Heart right ventricle (tissue), 16 donors: ENCODE results near the gene ITGB5. TPM values are rescaled to one million over a fixed set of nuclear protein-coding genes. Genes with fewer than 3 reads are reported as not detected.

Experiments used
- ATAC-seq, 8 donors: fragments of 200-7000 bp; cut with Tn5 transposase; one replicate each; pipeline ENCODE4 v1.9.1; 2020; ENCODE audit warnings: mild to moderate bottlenecking in 8 of 8, moderate library complexity in 8 of 8, moderate number of reproducible peaks in 1 of 8
- DNase-seq, 2 donors: peaks; one replicate each; pipeline ENCODE4 v3.0.0-alpha.2; 2020
- H3K27ac ChIP-seq, 10 donors: fragments of 200-600 bp; sonication (generic) in 2 of 10; one replicate each; pipeline versions ENCODE4 v1.5.0 to v1.8.0; 2020 to 2022; ENCODE audit warnings: mild to moderate bottlenecking in 3 of 10
- H3K27me3 ChIP-seq, 7 donors: fragments of 200-600 bp; one replicate each; pipeline ENCODE4 v1.8.0; 2021 to 2022; ENCODE audit warnings: mild to moderate bottlenecking in 2 of 7
- H3K36me3 ChIP-seq, 9 donors: fragments of 200-600 bp; sonication (generic) in 1 of 9; one replicate each; pipeline versions ENCODE4 v1.5.0 to v1.8.0; 2020 to 2022; ENCODE audit warnings: mild to moderate bottlenecking in 2 of 9
- H3K4me1 ChIP-seq, 9 donors: fragments of 200-600 bp; sonication (generic) in 1 of 9; one replicate each; pipeline versions ENCODE4 v1.5.0 to v1.8.0; 2020 to 2022; ENCODE audit warnings: mild to moderate bottlenecking in 4 of 9
- H3K4me3 ChIP-seq, 10 donors: fragments of 200-600 bp; sonication (generic) in 2 of 10; one replicate each; pipeline versions ENCODE4 v1.5.0 to v1.8.0; 2020 to 2022; ENCODE audit warnings: mild to moderate bottlenecking in 7 of 10, moderate library complexity in 2 of 10
- H3K9me3 ChIP-seq, 11 donors: fragments of 200-600 bp in 10 of 11; sonication (generic) in 2 of 11; one replicate each; pipeline versions ENCODE4 v1.5.0 to v1.8.0; 2013 to 2022; ENCODE audit warnings: mild to moderate bottlenecking in 2 of 11, control low read depth in 1 of 11, moderate library complexity in 1 of 11
- WGBS, 2 donors: extraction: QIAGEN DNeasy Blood & Tissue Kit; methylation state at CpG; one replicate each; pipeline ENCODE4 v1.1.7; 2013; ENCODE audit warnings: inconsistent platforms in 1 of 2; 5-methylcytosine and 5-hydroxymethylcytosine counted together
- intact Hi-C, 10 donors: fragments of 100-400 bp; cut with DNase I; formaldehyde crosslinking; loops; one replicate each; pipeline versions ENCODE4 v1.11.1 to v1.14.2; 2022
- polyA plus RNA-seq, 2 donors: library from polyadenylated mRNA; stranded (reverse); fragments of 200-250 nt; gene quantifications; one replicate each; pipeline ENCODE4 v1.2.3, GENCODE V29; 2013
- total RNA-seq, 10 donors: library from RNA; stranded (reverse); fragmentation: NEBNext Ultra II Directional in 3 of 10; extraction: Animal tissue kit (Norgen Biotek cat#: 25700) in 3 of 10; gene quantifications; one replicate each; pipeline versions ENCODE4 v1.2.1 to v1.2.4, GENCODE V29; 2021 to 2023
- TF ChIP-seq, protein P1 (sequence below), 9 donors: fragments of 200-600 bp; sonication (generic) in 2 of 9; IDR thresholded peaks; one replicate each; pipeline versions ENCODE4 v1.5.0 to v1.8.0; 2021 to 2022; ENCODE audit warnings: antibody characterized with exemption in 9 of 9, mild to moderate bottlenecking in 5 of 9, moderate library complexity in 1 of 9
- donor health status: Arrhythmogenic right ventricular cardiomyopathy.
- donor health status: ischemic (EF 13 %, LVEDD 7.1; RV severe dilation, severe dysfunction).
- donor health status: healthy with polysubstance abuse.
- donor health status: DM: no; HTN: yes; CAD: no.
- donor health status: DM: no; HTN: no; CAD: no.
- donor health status: ischemic (EF 25% LVEDD 6.9; RV normal size, moderate dysfunction).
- donor health status: ischemic (EF 25% LVEDD 5.7; RV mildly dilated, moderate dysfunction).
- donor health status: healthy.
- donor health status: DM: yes; HTN: yes; CAD: no.
- donor health status: Ischemic cardiomyopathy.
- donor health status: ischemic (EF 35%, LVEDD 5.7; RV mildly dilated, moderate dysfunction).
- donor health status: nonischemic (EF 11% LVEDD 7.7; RV severe dilation, severe dysfunction).
- donor health status: DM: yes; HTN: yes; CAD: no.
- donor health status: PGD.
- donor health status: ischemic (EF 29% LVEDD 5.4; RV normal size, mild dysfunction).
- donor health status: nonischemic (EF 23%, LVEDD 6.1; RV moderate dilation, normal function).

ITGB5 gene
- total and polyA plus RNA-seq, 12 donors: 18.5 to 154 (median 108) TPM

DNA sequence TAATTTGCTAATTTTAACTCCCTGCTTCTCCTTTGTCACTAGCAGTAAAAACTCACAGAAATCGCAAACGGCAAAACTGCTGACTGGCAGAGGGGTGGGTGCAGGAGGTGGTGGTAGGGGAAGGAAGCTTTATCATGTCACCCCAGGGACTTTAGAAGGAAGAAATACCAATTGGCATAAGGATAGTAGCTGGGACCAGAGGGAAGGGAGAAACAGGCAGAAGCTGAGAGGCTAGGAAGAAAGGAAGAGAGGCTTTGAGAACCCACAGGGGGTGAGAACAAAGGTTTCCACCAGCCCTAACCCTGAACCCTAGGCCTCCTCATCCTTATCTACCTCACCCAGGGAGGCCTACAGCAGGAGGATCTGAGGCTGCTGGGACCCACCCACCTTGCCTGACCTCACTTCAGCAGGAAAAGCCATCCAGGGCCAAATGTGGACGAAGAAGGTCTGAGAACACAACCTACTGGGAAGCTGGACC lies 10.7 kb downstream of the ITGB5 start:
- intact Hi-C loops: no loop called here
- no peaks in the 10 kb centered on the region for H3K9me3 ChIP-seq
- ATAC-seq: peak in 2 of 8 donors; percentile 33 to 49
- WGBS, 2 donors: 52 to 53% methylated on average over 3 of the region's 3 CpGs
- peak overlapping the region in 6 of 10 donors; percentile 17 to 71 (median 58) for H3K27ac ChIP-seq
- TF ChIP-seq, protein P1, sequence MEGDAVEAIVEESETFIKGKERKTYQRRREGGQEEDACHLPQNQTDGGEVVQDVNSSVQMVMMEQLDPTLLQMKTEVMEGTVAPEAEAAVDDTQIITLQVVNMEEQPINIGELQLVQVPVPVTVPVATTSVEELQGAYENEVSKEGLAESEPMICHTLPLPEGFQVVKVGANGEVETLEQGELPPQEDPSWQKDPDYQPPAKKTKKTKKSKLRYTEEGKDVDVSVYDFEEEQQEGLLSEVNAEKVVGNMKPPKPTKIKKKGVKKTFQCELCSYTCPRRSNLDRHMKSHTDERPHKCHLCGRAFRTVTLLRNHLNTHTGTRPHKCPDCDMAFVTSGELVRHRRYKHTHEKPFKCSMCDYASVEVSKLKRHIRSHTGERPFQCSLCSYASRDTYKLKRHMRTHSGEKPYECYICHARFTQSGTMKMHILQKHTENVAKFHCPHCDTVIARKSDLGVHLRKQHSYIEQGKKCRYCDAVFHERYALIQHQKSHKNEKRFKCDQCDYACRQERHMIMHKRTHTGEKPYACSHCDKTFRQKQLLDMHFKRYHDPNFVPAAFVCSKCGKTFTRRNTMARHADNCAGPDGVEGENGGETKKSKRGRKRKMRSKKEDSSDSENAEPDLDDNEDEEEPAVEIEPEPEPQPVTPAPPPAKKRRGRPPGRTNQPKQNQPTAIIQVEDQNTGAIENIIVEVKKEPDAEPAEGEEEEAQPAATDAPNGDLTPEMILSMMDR (IDR thresholded peaks at IDR 0.05): no peak
- H3K4me1 ChIP-seq: peaks cover 17 to 68% (median 56%) of the 10 kb centered on the region in 9 donors
- no peak overlapping the region for H3K4me3 ChIP-seq
- H3K27me3 ChIP-seq: no peaks in the 10 kb centered on the region
- peaks cover 0 to 19% (median 4%) of the 10 kb centered on the region in 9 donors for H3K36me3 ChIP-seq
- DNase-seq: no peak

DNA sequence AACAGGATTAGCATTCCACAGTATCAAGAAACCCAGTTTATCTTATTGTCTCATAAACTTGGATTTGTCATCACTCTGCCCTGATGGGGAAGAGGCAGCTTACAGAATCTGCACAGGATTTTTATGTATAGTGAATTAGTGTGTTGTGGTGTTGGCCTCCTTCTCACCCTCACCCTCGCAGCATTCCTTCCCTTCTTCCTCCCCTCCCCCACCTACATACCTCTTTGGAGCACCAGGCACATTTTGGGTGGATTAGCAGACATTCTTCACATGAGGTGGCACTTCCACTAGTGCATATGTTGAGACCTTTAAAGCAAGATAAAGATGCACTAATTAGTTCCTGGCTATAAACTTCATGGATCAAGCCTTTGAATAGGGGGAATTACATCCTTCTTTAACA lies 13.9 kb downstream of the ITGB5 start:
- H3K4me1 ChIP-seq: peaks cover 6 to 56% (median 39%) of the 10 kb centered on the region in 9 donors

DNA sequence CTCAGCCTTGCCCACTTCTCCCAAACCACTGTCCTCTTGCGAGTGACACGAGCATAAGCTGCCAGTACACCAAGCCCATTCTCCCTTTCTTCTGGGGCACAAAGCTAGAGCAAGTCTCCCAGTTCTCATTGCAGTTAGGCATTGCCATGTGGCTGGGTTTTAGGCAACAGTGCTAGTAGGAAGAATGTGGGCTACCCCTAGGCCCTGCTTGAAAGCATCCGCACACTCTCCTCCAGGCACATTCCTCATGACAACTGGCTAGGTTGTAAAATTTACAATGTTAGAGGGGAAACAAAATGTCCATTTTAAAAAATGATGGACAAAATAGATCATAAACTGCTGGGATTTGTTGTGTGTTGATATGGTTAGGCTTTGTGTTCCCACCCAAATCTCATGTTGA lies 19.7 kb downstream of the ITGB5 start:
- Histone ChIP-seq H3K4me1 (peaks cover 0 to 23% (median 0%) of the 10 kb centered on the region in 9 donors), H3K9me3 (no peaks in the 10 kb centered on the region), H3K36me3 (peaks cover 0 to 76% (median 4%) of the 10 kb centered on the region in 9 donors), H3K27me3 (no peaks in the 10 kb centered on the region), H3K4me3 (no peak overlapping the region), H3K27ac (no peak overlapping the region)
- 99% methylated on average over 3 of the region's 3 CpGs for WGBS, 2 donors
- ATAC-seq (no peak), DNase-seq (no peak)
- TF ChIP-seq, protein P1 (IDR thresholded peaks at IDR 0.05): no peak
- intact Hi-C loops: no loop called here

More for the DNA sequence above, 13.9 kb downstream of the ITGB5 start:
- 79 to 89% methylated on average over 1 of the region's 1 CpG for WGBS, 2 donors
- Histone ChIP-seq H3K36me3 (peaks cover 0 to 50% (median 4%) of the 10 kb centered on the region in 9 donors), H3K27ac (no peak overlapping the region), H3K9me3 (no peaks in the 10 kb centered on the region), H3K27me3 (no peaks in the 10 kb centered on the region), H3K4me3 (no peak overlapping the region)
- DNase-seq (no peak), ATAC-seq (no peak)
- intact Hi-C loops: no loop called here
- TF ChIP-seq, protein P1 (IDR thresholded peaks at IDR 0.05): no peak

DNA sequence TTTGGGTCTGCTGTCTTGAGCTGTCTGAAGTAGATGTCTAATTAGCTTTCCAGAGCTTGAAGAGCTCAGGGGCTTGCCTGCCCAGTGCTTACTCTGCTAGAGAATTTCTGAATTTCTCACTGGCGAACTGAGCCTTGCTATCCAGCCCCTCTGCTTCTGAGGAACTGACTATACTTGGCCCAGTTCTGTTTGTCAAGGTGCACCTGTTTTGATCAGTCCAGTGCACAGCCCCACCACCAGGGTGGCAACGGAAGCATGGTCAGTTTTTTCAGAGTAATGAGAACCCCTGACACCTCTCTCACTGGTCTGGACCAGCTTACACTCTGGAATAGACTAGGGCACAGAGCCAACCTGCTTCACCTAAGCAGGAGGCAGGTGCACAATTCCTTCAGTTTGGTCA lies 25.2 kb downstream of the ITGB5 start:
- intact Hi-C loops: no loop called here
- H3K36me3 ChIP-seq: peaks cover 0 to 39% (median 0%) of the 10 kb centered on the region in 9 donors
- H3K9me3 ChIP-seq: no peaks in the 10 kb centered on the region
- DNase-seq (no peak), ATAC-seq (no peak)
- H3K4me1 ChIP-seq: peaks cover 8 to 64% (median 47%) of the 10 kb centered on the region in 9 donors
- H3K4me3 ChIP-seq: no peak overlapping the region
- TF ChIP-seq, protein P1 (IDR thresholded peaks at IDR 0.05): no peak
- H3K27me3 ChIP-seq: no peaks in the 10 kb centered on the region
- peak overlapping the region in 7 of 10 donors; percentile 8 to 76 (median 31) for H3K27ac ChIP-seq
- 66 to 93% methylated on average over 2 of the region's 2 CpGs for WGBS, 2 donors
